GM18907 (cell line): ENCODE results near the gene MSRB3.

Experiments used
- ATAC-seq: cut with Tn5 transposase; IDR thresholded peaks from one replicate; pipeline ENCODE4 v1.9.1; 2021; ENCODE audit warnings: mild to moderate bottlenecking, moderate library complexity; ENCODE audit not compliant: unreplicated experiment

The MSRB3 gene

GRCh38 chr12:65324056-65324455, 45.6 kb downstream of the MSRB3 start:
- no peak for ATAC-seq

DNA sequence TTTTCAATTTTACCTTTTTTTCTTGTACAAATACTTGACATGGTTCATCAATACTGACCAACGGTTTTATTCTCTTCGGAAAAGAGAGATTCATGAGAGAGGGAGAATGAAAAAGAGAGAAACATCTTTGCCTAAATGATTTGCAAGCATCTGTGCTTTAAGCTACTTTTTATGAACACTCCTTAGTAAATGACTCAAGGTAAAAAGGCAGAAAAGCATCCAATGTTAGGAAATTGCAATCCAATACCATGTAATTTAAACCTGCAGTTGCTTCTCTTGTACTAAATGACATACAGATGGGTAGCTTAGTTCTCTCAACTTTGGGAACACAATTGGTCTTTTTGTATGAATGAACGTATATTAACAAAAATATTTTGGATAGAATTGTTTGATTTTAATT, 46.1 kb downstream of the MSRB3 start:
- ATAC-seq: no peak

GRCh38 chr12:65325183-65325582, 46.7 kb downstream of the MSRB3 start:
- ATAC-seq: no peak

DNA sequence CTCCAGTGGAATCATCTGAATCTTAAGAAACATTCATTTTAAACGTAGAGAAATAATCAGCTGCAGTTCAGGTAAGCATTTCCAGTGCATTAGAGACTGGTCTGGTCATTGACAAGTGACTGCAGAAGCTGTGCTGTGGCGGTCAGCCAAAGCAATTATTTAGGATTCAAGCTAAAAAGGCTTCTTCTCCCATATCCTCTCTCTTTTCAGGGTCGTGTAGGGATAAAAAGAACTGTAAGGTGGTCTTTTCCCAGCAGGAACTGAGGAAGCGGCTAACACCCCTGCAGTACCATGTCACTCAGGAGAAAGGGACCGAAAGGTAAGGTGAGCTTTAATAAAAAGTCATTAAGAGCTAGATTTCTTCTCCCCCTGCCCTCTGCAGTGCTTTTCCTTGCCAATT, 48.1 kb downstream of the MSRB3 start:
- no peak for ATAC-seq

DNA sequence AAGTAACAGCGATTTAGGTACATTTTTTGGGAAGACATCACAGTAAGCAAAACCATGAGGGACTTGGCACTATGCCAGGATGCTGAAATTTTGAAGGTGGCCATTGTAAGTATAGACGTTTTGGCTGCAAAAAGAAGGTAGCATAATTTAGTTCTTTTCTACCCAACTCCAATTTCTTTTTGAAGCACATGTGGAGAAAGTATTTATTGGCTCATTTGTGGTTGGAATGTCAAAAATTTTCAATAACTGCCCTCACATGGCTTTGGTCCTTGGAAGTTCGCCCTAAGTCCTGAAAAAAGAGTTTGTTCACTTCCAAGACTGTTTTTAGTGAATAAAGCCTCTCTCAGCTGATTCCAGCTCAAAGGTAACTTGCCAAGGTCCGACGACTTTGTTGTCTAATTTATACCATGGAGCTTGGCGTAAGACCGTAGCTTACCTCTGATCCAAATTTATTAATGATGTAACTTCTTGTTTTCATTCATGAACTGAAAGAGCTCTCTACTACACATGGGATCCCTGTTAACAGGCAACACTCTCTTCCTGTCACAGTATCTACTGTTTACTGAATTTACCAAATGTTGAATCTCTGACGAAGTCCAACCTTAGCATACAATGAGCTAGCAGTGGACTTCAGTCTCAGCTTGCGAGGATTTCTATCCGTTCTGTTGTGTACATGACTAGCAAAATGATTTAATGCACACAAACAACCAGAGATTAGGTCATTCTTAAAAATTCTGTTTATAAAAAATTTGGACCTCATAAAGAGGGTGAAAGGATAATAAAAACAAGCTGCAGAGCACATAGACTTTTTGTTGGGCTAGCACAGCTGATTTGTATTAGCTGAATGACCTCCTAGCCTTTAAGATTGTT, 49.0 kb downstream of the MSRB3 start:
- no peak for ATAC-seq

GRCh38 chr12:65329721-65330120, 51.2 kb downstream of the MSRB3 start:
- ATAC-seq: no peak

DNA sequence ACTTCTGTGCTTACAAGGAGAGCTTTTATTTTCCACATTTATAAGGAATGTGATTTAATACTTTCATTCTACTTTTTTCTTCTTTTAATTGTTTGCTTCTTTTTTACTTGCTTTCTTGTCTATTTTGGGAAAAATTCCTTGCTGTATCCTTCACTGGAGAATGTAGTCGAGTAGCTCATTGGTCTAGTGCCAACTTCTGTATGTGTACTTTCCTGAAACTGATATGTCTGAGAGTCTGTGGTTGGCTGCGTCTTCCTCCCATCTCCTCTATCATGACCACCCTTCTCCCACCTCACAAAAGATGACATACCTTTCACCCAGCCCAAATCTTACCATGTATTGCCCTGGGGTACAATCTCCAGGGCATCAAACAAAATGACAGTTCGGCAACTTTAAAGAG, 51.8 kb downstream of the MSRB3 start:
- ATAC-seq: no peak

DNA sequence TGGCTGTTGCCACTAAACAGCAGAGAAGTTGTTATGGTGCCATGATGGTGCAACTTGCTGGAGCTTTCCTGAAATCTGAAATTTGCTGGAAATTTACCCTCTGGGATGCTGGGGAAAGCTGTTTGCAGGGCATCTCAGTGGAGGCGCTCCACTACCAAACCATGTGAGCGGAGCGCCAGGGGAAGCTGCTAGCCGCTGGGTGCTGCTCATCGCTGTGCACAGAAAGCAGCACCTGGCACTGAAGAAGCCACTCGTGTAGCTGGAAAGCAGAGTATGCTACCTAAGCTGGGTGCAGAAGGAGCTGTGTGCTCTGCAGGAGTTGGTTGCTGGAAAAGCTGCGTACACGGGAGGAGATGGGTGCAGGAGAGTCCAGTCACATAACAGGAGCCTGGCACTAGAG, 53.0 kb downstream of the MSRB3 start:
- no peak for ATAC-seq

GRCh38 chr12:65333649-65334048, 55.2 kb downstream of the MSRB3 start:
- no peak for ATAC-seq

GRCh38 chr12:65334521-65334920, 56.0 kb downstream of the MSRB3 start:
- no peak for ATAC-seq

DNA sequence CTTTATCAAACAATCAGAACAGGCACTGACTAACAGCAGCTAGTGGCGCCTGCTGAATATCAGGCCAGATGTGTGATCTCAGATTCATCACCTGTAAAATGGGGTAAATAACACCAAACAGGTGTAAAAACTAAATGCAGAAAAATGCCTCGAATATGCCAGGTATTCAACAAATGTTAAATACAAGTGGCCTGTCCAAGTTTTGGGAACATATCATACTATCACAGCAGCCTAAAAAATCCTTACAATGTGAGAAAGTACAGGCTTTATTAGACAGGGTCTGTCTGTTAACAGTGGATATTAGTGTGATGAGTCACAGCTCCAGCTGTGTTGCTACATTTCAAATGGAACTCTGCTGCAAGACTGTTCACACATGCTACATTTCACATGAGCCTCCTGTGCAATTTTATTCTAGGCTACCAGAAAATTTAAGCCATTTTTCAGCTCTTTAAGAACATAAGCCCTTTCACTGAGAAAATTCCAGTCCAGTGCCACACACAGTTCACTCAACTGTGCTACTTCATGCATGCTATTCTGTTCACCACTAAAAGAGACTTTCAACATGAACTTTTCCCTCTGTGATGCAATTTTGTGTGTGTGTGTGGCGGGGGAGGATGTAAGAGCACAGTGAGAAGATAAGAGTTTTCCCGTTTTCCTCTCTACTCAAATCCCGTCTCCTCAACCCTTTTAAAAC, 56.7 kb downstream of the MSRB3 start:
- ATAC-seq: no peak

- no peak for ATAC-seq
Measured at GRCh38 chr12:65335981-65336380, 57.5 kb downstream of the MSRB3 start.

GRCh38 chr12:65339161-65339560, 60.7 kb downstream of the MSRB3 start:
- ATAC-seq: no peak

GRCh38 chr12:65343230-65343629, 64.7 kb downstream of the MSRB3 start:
- no peak for ATAC-seq

- no peak for ATAC-seq
Measured at GRCh38 chr12:65343801-65344200, 65.3 kb downstream of the MSRB3 start.

GRCh38 chr12:65355461-65355860, 77.0 kb downstream of the MSRB3 start:
- no peak for ATAC-seq

GRCh38 chr12:65362234-65363031, 84.0 kb downstream of the MSRB3 start:
- ATAC-seq: no peak

GRCh38 chr12:65364046-65364445, 85.6 kb downstream of the MSRB3 start:
- ATAC-seq: no peak

DNA sequence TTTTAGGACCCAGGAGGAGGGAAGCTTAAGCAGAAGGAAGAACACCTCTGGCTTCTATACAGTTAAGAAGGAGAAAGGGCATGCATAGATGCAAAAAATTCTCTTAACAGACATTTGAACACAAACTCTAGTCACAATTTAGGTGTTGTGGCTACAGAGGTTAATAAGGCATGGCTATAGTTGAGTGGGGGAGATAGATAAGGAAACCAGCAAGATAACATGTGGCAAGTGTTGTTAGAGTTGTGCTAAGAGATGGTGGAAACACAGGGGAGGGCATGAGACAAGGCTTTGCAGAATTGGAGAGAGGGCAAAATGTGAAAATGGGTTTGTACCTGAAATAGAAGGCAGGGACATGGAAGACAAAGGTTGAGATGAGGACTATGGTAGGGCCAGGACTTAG, 88.9 kb downstream of the MSRB3 start:
- ATAC-seq: no peak

- no peak for ATAC-seq
Measured at GRCh38 chr12:65368055-65368454, 89.6 kb downstream of the MSRB3 start.

DNA sequence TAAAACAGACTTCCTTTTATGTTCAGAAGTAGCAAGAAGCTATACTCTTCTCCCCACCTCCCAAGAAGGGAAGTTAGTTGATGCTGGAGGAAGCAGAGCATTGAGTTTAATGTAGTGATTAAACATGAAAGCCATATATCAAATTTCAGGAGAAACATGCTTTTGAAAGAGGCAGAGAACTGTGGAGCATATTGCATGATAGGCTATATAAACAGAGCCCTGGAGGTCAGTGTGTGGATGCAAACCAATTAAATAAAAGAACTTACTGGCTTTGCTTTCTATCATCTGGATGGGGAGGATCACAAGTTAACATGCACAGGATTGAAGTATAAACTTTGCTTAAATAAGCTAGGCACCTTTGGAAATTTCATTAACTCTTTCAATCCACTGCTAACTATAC, 94.1 kb downstream of the MSRB3 start:
- no peak for ATAC-seq

GRCh38 chr12:65384240-65384639, 105.8 kb downstream of the MSRB3 start:
- ATAC-seq: no peak
